HG03342 (cell line): ENCODE measurements around the gene ZNF675.
"Not testable (repeated sequence)": the region's sequence is repeated elsewhere in the genome, so short reads cannot be mapped to it uniquely, and the experiment has no call there.

Source experiments
- ATAC-seq: cut with Tn5 transposase; IDR thresholded peaks from one replicate; pipeline ENCODE4 v1.9.1; 2021; ENCODE audit warnings: mild to moderate bottlenecking, moderate library complexity; ENCODE audit not compliant: unreplicated experiment

ZNF675 gene

DNA sequence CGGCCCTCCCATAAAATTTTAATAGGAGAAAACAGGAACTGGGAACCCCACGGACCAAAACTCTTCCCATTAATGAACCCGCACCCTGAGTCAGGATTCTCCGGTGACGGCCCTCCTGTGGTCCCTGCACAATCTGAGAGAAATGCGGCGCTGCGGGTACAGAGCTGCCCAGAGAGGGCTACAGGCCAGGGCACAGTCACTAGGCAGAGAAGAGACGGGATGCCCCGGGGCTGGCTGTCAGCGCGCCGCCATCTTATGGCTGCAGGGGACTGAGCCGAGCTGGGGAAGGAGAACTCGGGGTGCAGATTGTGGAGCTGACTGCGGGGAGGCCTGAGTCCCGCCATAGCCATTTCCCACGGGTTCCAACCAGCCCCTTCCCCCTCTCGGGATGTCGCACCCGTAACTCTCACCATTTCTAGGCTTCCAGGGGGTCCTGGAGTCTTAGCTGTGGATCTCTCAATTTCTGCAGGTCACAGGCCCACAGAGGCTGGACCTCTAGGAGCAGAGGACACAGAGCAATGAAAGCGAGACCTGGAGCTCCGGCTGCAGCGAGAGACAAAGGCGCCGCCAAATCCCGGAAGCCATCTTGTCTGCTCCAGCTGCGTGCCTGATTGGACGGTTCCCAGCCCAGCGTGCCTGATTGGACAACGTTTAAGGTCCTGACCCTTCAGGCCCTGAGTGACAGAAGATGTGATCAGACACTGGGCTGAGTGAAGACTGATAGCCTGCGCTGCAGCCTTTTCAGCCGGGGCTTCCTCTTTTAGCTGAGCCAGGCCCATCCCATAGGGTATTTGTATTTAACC is at the start of gene ZNF675:
Gene ZNF675, minus strand, starts transcription at position 592 of the 803 bp plus-strand sequence. Its CDS starts 179 bp downstream, at position 413.
- peak; percentile 97 for ATAC-seq

DNA sequence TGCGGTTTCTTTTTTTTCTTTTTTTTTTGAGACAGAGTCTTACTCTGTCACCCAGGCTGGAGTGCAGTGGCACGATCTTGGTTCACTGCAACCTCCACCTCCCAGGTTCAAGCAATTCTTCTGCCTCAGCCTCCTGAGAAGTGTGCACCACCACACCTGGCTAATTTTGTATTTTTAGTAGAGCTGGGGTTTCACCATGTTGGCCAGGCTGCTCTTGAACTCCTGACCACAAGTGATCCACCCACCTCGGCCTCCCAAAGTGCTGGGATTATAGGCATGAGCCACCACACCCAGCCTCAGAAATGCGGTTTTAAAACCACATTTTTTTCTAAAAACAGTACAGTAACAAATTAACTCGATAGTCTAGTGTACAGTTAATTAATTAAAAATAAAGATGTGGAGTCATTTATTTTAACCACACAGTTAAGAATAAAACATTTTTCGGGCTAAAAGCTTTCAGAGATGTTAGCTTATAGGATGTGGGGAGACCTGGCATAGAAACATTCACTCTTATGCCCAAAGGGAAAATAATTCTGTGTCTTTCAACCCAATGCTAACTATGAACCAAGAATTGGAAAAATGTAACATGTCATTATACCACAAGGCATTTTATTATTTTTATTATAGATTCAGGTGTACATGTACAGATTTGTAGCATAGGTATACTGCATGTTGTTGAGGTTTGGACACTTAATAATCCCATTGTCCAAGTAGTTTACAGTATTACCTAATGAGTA is 43.9 kb upstream of the ZNF675 start:
- ATAC-seq, result not testable (repeated sequence)

DNA sequence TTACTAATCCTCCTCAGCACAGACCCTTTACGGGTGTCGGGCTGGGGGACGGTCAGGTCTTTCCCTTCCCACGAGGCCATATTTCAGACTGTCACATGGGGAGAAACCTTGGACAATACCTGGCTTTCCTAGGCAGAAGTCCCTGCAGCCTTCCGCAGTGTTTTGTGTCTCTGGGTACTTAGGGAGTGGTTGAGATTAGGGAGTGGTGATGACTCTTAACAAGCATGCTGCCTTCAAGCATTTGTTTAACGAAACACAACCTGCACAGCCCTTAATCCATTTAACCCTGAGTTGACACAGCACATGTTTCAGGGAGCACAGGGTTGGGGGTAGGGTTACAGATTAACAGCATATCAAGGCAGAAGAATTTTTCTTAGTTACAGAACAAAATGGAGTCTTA is 37.1 kb upstream of the ZNF675 start:
- not testable (repeated sequence) for ATAC-seq

DNA sequence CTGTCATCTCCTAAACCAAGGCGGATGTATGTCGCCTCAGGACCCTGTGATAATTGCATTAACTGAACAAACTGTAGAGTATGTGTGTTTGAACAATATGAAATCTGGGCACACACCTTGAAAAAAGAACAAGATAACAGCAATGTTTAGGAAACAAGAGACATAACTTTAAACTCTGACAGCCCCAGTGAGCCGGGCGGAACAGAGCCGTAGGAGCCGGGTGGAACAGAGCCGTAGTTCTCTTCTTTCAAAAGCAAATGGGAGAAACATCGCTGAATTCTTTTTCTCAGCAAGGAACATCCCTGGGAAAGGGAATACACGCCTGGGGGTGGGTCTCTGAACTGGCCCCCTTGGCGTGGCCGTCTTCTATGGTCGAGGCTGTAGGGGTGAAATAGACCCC is 31.8 kb upstream of the ZNF675 start:
- ATAC-seq, result no peak

DNA sequence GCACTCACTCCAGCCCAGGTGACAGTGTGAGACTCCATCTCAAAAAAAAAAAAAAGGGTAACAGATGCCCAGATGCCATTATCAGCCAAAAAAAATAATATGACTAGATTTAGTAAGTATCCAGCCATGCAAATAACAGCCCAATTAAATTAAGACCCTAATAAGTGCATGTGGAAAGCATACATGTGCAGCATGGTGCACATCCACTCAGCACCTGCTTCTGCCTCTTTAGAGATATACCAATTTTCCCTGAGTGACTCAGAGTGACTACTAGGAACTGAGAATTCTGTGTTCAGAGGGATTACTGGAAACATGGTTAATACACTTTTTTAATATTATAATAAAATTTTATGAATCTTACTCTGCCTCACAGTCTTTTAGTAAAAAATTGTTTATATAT is 29.8 kb upstream of the ZNF675 start:
- ATAC-seq, result no peak

DNA sequence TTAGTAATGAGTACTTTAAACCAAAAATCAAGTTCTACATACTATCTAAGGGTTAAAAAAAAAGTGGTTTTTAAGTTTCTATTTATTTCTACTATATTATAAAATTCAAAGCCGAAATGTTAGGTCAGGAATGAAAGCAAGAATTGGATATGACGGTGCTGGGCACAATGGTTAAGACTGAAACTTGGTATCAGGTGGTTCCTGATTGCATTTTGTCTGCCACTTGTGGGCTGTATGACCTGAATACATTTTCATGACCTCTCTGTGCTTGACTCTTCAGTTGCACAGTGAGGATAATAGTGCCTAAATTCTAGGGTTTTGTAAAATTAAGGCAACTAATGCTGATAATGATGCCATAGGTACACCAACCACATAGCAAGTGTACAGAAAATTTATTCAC is 22.3 kb upstream of the ZNF675 start:
- ATAC-seq, result no peak

DNA sequence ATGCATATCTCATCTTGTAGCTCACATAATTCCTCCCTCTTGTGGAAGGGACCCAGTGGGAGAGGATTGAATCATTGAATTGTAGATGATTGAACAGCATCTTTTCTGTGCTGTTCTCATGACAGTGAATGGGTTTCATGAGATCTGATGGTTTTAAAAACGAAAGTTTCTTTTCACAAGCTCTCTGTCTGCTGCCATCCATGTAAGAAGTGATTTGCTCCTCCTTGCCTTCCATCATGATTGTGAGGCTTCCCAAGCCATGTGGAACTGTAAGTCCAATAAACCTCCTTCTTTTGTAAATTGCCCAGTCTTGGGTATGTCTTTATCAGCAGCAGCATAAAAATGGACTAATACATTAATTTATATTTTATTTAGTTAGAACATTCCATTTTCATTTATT is 19.6 kb upstream of the ZNF675 start:
- no peak for ATAC-seq

DNA sequence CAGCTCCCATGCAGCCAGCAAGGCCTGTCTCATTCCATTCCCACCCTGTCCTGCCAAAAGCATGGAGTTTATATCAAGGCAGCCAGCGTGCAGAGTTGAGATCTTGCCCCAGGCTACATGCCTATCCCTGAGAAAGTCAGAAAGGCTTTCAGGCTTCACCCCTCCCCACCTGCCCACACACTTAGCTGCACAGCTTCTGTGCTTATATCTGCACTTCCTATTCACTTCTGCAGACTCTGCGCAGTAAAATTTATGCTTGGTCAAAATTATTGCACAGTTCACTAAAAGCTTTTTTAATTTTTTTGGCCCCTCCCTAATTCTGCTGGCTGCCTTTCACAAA is 12.5 kb upstream of the ZNF675 start:
- ATAC-seq, result no peak

DNA sequence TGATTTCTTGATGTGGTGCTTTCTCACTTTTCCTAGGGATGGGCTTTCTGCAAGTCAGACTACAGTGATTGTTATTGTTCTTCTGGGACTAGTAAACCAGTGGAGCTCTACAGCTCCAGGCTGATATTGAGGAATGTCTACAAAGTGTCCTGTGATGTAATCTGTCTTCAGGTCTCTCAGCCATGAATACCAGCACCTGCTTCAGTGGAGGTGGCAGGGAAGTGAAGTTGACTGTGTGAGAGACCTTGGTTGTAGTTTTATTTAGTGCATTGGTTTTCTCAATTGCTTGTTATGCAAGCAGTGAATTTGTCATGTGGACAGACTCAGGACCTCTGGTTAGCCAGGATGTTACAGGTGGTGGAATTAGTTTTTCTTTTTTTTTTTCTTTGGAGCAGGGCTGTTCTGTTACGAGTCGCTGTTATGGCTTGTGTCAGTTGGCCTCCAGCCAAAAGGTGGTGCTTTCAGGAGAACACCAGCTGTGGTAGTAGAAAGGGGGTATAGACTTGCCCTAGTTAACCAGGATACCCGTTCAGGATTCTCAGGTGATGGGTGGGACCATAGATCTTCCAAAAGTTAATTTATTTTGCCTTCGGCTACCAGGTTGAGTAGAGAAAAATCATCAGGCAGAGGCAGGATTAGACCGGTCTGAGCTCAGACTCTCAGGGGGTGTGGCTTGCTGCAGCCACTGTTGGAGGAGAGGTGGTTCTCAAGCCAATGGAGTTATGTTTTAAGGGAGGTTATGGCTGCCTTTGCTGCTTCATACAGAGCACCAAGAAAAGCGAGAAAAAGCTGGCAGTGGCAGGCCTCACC is 11.9 kb upstream of the ZNF675 start:
- ATAC-seq, result no peak

DNA sequence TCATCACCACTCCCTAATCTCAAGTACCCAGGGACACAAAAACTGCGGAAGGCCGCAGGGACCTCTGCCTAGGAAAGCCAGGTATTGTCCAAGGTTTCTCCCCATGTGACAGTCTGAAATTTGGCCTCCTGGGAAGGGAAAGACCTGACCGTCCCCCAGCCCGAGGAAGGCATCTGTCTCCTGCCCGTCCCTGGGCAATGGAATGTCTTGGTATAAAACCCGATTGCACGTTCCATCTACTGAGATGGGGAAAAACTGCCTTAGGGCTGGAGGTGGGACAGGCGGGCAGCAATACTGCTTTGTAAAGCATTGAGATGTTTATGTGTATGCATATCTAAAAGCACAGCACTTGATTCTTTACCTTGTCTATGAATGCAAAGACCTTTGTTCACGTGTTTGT is 5.9 kb upstream of the ZNF675 start:
- ATAC-seq, result not testable (repeated sequence)

DNA sequence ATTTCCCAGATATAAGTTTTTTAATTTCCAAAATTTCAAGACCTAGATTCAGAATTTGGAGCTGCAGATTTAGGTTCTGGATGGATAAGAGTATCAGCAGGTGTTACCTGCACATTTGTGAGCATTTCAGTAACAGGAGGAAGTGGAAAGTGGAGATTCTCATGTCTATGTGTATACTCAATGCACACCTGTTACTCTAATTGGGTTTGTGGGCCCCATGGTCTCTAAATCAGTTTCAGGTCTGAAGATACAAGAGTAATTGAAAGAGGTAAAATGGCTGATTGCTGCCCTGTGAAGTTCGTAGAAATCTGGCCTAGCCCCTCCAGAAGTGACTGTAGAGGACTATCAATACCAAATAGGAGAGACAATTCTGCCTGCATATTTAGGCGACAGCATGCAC is 13.9 kb downstream of the ZNF675 start:
- no peak for ATAC-seq

DNA sequence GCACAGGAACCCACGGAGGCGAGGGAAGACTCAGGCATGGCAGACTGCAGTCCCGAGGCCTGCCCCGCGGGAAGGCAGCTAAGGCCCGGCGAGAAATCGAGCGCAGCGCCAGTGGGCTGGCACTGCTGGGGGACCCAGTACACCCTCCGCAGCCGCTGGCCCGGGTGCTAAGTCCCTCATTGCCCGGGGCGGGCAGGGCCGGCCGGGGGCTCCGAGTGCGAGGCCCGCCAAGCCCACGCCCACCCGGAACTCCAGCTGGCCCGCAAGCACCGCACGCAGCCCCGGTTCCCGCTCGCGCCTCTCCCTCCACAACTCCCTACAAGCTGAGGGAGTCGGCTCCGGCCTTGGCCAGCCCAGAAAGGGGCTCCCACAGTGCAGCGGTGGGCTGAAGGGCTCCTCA is 18.4 kb downstream of the ZNF675 start:
- not testable (repeated sequence) for ATAC-seq

DNA sequence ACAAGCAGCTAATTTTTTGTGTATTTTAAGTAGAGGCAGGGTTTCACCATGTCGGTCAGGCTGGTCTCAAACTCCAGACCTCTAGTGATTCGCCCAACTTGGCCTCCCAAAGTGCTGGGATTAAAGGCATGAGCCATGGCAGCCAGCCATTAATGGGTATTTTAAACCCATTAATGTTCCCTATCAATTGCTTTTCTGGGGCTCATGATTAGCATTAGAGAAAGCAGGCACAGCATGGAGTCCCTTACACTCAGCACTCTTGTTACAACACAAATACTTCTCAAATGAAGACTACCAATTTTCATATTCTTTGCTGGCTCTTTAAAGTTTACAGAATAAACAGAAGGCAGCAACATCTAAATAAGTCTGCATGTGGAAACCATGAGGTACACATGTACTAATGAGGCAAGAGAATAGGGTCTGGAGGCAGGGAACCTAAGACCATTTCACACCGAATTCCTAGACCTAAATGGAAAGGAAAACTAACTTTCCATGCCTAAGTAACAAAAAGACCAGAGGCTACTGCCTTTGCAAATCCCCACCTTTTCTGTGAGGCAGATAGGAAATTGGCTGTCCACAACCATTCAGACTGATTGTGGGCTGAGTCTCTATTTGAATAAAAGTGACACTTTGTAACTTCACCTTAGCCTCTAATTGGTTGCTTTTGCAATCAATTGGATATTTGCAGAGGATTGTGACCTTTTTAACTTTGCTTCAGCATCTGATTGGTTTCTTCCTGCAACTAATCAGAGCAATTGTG is 21.2 kb downstream of the ZNF675 start:
- no peak for ATAC-seq

DNA sequence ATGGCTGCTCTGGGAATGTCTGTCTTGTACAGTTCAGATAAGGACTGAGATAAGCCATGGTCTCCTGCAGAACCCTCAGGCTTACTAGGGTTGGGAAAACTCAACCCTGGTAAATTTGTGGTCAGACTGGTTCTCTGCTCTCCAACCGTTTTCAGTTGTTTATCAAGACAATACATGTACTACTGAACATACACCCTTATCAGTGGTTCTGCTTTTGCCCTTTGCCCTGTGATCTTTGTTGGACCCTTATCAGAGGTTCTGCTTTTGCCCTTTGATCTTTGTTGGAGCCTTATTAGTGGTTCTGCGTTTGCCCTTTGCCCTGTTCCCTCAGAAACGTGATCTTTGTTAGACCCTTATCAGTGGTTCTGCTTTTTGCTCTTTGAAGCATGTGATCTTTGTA is 37.2 kb downstream of the ZNF675 start:
- ATAC-seq, result not testable (repeated sequence)
